Endodermal cell (in vitro differentiated cells): Measurements from ENCODE around the gene CACFD1. TPM values are rescaled to one million over a fixed set of nuclear protein-coding genes. Genes with fewer than 3 reads are reported as not detected.
A peak's percentile ranks its signal among the peaks of the same experiment; 100 is the strongest.

Source experiments
- DNase-seq: peaks from one replicate; pipeline ENCODE4 v3.0.0-alpha.2; 2017
- H3K27ac ChIP-seq: 2 replicates; pipeline ENCODE4 v1.5.1; 2013; ENCODE audit warnings: mild to moderate bottlenecking, low read depth, low read length, moderate library complexity
- H3K27me3 ChIP-seq: 2 replicates; pipeline ENCODE4 v1.6.1; 2013; ENCODE audit warnings: mild to moderate bottlenecking, low read length, moderate library complexity; ENCODE audit not compliant: insufficient read depth, control insufficient read depth, poor library complexity, severe bottlenecking
- H3K36me3 ChIP-seq: 2 replicates; pipeline ENCODE4 v1.7.0; 2013; ENCODE audit warnings: mild to moderate bottlenecking, low read length, moderate library complexity; ENCODE audit not compliant: control insufficient read depth, insufficient read depth
- H3K4me1 ChIP-seq: one replicate; pipeline ENCODE4 v1.7.0; 2013; ENCODE audit warnings: low read length; ENCODE audit not compliant: control insufficient read depth, insufficient read depth
- H3K4me3 ChIP-seq: 2 replicates; pipeline ENCODE4 v1.5.1; 2013; ENCODE audit warnings: mild to moderate bottlenecking, low read length, moderate library complexity
- H3K9ac ChIP-seq: 2 replicates; pipeline ENCODE4 v1.6.1; 2013; ENCODE audit warnings: mild to moderate bottlenecking, low read length, moderate library complexity; ENCODE audit not compliant: poor library complexity, severe bottlenecking; ENCODE audit errors: extremely low read depth
- H3K9me3 ChIP-seq: 2 replicates; pipeline ENCODE4 v1.6.1; 2013; ENCODE audit warnings: mild to moderate bottlenecking, low read length, moderate library complexity; ENCODE audit not compliant: control insufficient read depth
- H3K27ac Mint-ChIP-seq: 2 replicates; pipeline ENCODE4 v1.8.0; 2020; ENCODE audit warnings: mixed read lengths
- H3K27me3 Mint-ChIP-seq: 2 replicates; pipeline ENCODE4 v1.8.0; 2021; ENCODE audit warnings: mild to moderate bottlenecking, mixed read lengths; ENCODE audit not compliant: insufficient read depth
- H3K36me3 Mint-ChIP-seq: 2 replicates; pipeline ENCODE4 v1.8.0; 2020; ENCODE audit warnings: low read depth, mixed read lengths
- H3K4me1 Mint-ChIP-seq: 2 replicates; pipeline ENCODE4 v1.8.0; 2020; ENCODE audit warnings: mixed read lengths
- H3K4me3 Mint-ChIP-seq: 2 replicates; pipeline ENCODE4 v1.8.0; 2020; ENCODE audit warnings: mild to moderate bottlenecking, moderate library complexity, mixed read lengths
- H3K9me3 Mint-ChIP-seq: 2 replicates; pipeline ENCODE4 v1.8.0; 2020; ENCODE audit warnings: mild to moderate bottlenecking, mixed read lengths
- WGBS, 2 experiments: methylation state at CpG; one replicate each; pipeline versions ENCODE4 v1.1.5 to v1.1.7; 2013; ENCODE audit warnings: missing lambda C conversion rate in 2 of 2, mixed read lengths in 1 of 2; ENCODE audit not compliant: insufficient coverage in 1 of 2, insufficient read length in 1 of 2; 5-methylcytosine and 5-hydroxymethylcytosine counted together
- total RNA-seq, 2 donors: library from RNA; stranded (reverse); fragmentation: NEBNext Ultra II Directional in 1 of 2; extraction: Animal tissue kit (Norgen Biotek cat#: 25700) in 1 of 2; gene quantifications; 2 replicates in 1 of 2; 3 replicates in 1 of 2; pipeline ENCODE4 v1.2.1, GENCODE V29; 2021
- TF ChIP-seq, protein P1 (sequence below): fragments of 200-600 bp; sonication (generic); conservative IDR thresholded peaks from 2 replicates; pipeline ENCODE4 v1.5.0; 2021; ENCODE audit warnings: antibody characterized with exemption, mild to moderate bottlenecking

Gene CACFD1
- total RNA-seq, 2 donors from 2014 or later, result 30.6 to 35.0 TPM

- no peaks in the 10 kb centered on the region for H3K27me3 ChIP-seq
- no peak overlapping the region for H3K9ac ChIP-seq
- H3K9me3 ChIP-seq, result peaks cover 10% of the 10 kb centered on the region
- TF ChIP-seq, protein P1, sequence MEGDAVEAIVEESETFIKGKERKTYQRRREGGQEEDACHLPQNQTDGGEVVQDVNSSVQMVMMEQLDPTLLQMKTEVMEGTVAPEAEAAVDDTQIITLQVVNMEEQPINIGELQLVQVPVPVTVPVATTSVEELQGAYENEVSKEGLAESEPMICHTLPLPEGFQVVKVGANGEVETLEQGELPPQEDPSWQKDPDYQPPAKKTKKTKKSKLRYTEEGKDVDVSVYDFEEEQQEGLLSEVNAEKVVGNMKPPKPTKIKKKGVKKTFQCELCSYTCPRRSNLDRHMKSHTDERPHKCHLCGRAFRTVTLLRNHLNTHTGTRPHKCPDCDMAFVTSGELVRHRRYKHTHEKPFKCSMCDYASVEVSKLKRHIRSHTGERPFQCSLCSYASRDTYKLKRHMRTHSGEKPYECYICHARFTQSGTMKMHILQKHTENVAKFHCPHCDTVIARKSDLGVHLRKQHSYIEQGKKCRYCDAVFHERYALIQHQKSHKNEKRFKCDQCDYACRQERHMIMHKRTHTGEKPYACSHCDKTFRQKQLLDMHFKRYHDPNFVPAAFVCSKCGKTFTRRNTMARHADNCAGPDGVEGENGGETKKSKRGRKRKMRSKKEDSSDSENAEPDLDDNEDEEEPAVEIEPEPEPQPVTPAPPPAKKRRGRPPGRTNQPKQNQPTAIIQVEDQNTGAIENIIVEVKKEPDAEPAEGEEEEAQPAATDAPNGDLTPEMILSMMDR, result no peak
- no peaks in the 10 kb centered on the region for H3K4me1 ChIP-seq
- H3K27ac ChIP-seq, result no peak overlapping the region
- DNase-seq, result peak; percentile 23
- peaks cover 4% of the 10 kb centered on the region for H3K27me3 Mint-ChIP-seq
- H3K4me1 Mint-ChIP-seq, result peaks cover 8% of the 10 kb centered on the region
- no peak overlapping the region for H3K4me3 ChIP-seq
- H3K9me3 Mint-ChIP-seq, result peaks cover 5% of the 10 kb centered on the region
- no peaks in the 10 kb centered on the region for H3K36me3 ChIP-seq
- peaks cover 3% of the 10 kb centered on the region for H3K36me3 Mint-ChIP-seq
- 92 to 94% methylated on average over 17 to 22 of the region's 22 CpGs for WGBS, 2 experiments
- H3K4me3 Mint-ChIP-seq, result no peak overlapping the region
- no peak overlapping the region for H3K27ac Mint-ChIP-seq
These were observed 34.6 kb upstream of the CACFD1 start for GRCh38 chr9:133425049-133425632.

DNA sequence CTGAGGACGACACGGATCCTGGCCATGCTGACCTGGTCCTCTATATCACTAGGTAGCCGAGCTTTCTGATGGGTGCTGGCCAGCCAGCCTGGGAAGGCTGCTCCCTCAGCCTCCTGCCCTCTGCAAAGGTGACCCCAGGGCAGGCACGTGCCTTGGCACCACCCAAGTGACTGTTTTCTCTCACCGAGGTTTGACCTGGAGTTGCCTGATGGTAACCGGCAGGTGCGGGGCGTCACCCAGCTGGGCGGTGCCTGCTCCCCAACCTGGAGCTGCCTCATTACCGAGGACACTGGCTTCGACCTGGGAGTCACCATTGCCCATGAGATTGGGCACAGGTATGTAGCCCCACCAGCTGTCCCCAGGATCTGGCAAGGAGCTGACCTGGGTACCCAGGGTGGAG, 33.8 kb upstream of the CACFD1 start:
- 88 to 89% methylated on average over 10 to 11 of the region's 11 CpGs for WGBS, 2 experiments
- TF ChIP-seq, protein P1, result no peak

GRCh38 chr9:133427658-133428348, 32.0 kb upstream of the CACFD1 start:
- H3K4me3 Mint-ChIP-seq, result peak overlapping the region; percentile 55
- H3K27me3 Mint-ChIP-seq, result peaks cover 6% of the 10 kb centered on the region
- TF ChIP-seq, protein P1, result no peak
- Histone ChIP-seq H3K9me3 (peaks cover 10% of the 10 kb centered on the region), H3K4me3 (peak overlapping the region; percentile 52), H3K36me3 (no peaks in the 10 kb centered on the region), H3K4me1 (no peaks in the 10 kb centered on the region), H3K27me3 (no peaks in the 10 kb centered on the region), H3K9ac (no peak overlapping the region), H3K27ac (no peak overlapping the region)
- H3K4me1 Mint-ChIP-seq, result no peaks in the 10 kb centered on the region
- peaks cover 3% of the 10 kb centered on the region for H3K36me3 Mint-ChIP-seq
- 62 to 68% methylated on average over 9 to 10 of the region's 10 CpGs for WGBS, 2 experiments
- peak overlapping the region; percentile 76 for H3K27ac Mint-ChIP-seq
- H3K9me3 Mint-ChIP-seq, result peaks cover 5% of the 10 kb centered on the region
- peak; percentile 58 for DNase-seq

More for the DNA sequence above, 33.8 kb upstream of the CACFD1 start:
- Mint-ChIP-seq H3K36me3 (peaks cover 3% of the 10 kb centered on the region), H3K4me1 (peaks cover 8% of the 10 kb centered on the region), H3K27me3 (peaks cover 6% of the 10 kb centered on the region), H3K4me3 (no peak overlapping the region), H3K27ac (no peak overlapping the region), H3K9me3 (peaks cover 5% of the 10 kb centered on the region)
- Histone ChIP-seq H3K9me3 (peaks cover 10% of the 10 kb centered on the region), H3K9ac (no peak overlapping the region), H3K36me3 (no peaks in the 10 kb centered on the region), H3K4me3 (no peak overlapping the region), H3K4me1 (no peaks in the 10 kb centered on the region), H3K27me3 (no peaks in the 10 kb centered on the region), H3K27ac (no peak overlapping the region)
- peak; percentile 32 for DNase-seq
